ENCODE results near the gene NSMF.
"Not testable (repeated sequence)": the region's sequence is repeated elsewhere in the genome, so short reads cannot be mapped to it uniquely, and the experiment has no call there.

NSMF gene

GRCh38 chr9:137476856-137477255 lies 17.7 kb upstream of the NSMF start:
- Histone ChIP-seq H3K36me3 (ENCODE audit: control insufficient read depth in 2 of 2, insufficient read depth in 2 of 2, low read length in 2 of 2) (no peaks in the 10 kb centered on the region), H3K27ac (ENCODE audit: low read depth in 2 of 2, low read length in 2 of 2) (no peak overlapping the region), H3K4me3 (ENCODE audit: low read length in 2 of 2) (no peak overlapping the region)

DNA sequence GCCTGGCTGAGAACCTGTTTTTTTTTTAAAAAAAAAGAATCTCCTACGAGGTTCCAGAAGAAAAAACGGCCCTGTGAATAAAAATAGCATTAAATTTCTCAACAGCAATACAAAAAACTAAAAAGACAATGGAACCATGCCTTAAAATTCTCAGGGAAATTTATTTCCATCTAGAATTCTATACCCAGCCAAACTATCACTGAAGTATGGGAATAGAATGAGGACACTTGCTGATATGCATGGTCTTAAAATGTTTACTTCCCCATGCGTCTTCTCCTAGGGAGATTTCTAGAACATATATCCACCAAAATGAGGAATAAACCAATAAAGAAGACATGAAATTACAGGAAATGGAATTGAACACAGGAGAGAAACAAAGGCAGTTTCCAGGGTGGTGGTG lies 16.5 kb upstream of the NSMF start:
- H3K9ac ChIP-seq (ENCODE audit: low read depth in 1 of 2, low read length in 2 of 2): no peak overlapping the region

More at GRCh38 chr9:137476856-137477255, 17.7 kb upstream of the NSMF start:
- no peaks in the 10 kb centered on the region for H3K4me1 ChIP-seq (ENCODE audit: control insufficient read depth in 2 of 2, insufficient read depth in 2 of 2, low read length in 2 of 2)
- no peak overlapping the region for H3K9ac ChIP-seq (ENCODE audit: low read depth in 1 of 2, low read length in 2 of 2)
- H3K27me3 ChIP-seq (ENCODE audit: control insufficient read depth in 2 of 2, insufficient read depth in 2 of 2, low read length in 2 of 2): no peaks in the 10 kb centered on the region
- no peaks in the 10 kb centered on the region for H3K9me3 ChIP-seq (ENCODE audit: control insufficient read depth in 2 of 2, low read length in 2 of 2)

DNA sequence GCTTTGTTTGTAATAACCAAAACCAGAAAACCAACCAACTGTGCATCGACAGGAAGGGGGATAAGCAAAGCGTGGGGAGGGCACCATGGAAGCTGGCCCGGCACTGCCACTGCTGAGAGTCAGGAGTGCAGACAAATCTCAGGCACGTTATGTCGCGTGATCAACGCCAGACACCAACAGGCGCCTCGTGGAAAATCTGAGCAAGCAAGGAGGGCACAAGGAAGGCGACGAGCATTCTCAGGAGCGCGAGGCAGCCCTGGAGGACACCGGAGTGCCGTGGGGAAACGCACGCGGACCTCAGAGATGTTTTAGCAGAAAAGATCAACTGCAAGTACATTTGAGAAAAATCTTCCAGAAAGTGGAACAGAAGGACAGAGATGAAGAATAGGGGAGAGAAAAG lies 15.1 kb upstream of the NSMF start:
- Histone ChIP-seq H3K9me3 (ENCODE audit: control insufficient read depth in 2 of 2, low read length in 2 of 2) (no peaks in the 10 kb centered on the region), H3K4me1 (ENCODE audit: control insufficient read depth in 2 of 2, insufficient read depth in 2 of 2, low read length in 2 of 2) (no peaks in the 10 kb centered on the region), H3K9ac (ENCODE audit: low read depth in 1 of 2, low read length in 2 of 2) (no peak overlapping the region), H3K27ac (ENCODE audit: low read depth in 2 of 2, low read length in 2 of 2) (no peak overlapping the region), H3K36me3 (ENCODE audit: control insufficient read depth in 2 of 2, insufficient read depth in 2 of 2, low read length in 2 of 2) (no peaks in the 10 kb centered on the region), H3K4me3 (ENCODE audit: low read length in 2 of 2) (no peak overlapping the region), H3K27me3 (ENCODE audit: control insufficient read depth in 2 of 2, insufficient read depth in 2 of 2, low read length in 2 of 2) (no peaks in the 10 kb centered on the region)

More for the DNA sequence above, 16.5 kb upstream of the NSMF start:
- Histone ChIP-seq H3K27me3 (ENCODE audit: control insufficient read depth in 2 of 2, insufficient read depth in 2 of 2, low read length in 2 of 2) (no peaks in the 10 kb centered on the region), H3K4me1 (ENCODE audit: control insufficient read depth in 2 of 2, insufficient read depth in 2 of 2, low read length in 2 of 2) (no peaks in the 10 kb centered on the region), H3K9me3 (ENCODE audit: control insufficient read depth in 2 of 2, low read length in 2 of 2) (no peaks in the 10 kb centered on the region), H3K4me3 (ENCODE audit: low read length in 2 of 2) (no peak overlapping the region), H3K36me3 (ENCODE audit: control insufficient read depth in 2 of 2, insufficient read depth in 2 of 2, low read length in 2 of 2) (no peaks in the 10 kb centered on the region), H3K27ac (ENCODE audit: low read depth in 2 of 2, low read length in 2 of 2) (no peak overlapping the region)

DNA sequence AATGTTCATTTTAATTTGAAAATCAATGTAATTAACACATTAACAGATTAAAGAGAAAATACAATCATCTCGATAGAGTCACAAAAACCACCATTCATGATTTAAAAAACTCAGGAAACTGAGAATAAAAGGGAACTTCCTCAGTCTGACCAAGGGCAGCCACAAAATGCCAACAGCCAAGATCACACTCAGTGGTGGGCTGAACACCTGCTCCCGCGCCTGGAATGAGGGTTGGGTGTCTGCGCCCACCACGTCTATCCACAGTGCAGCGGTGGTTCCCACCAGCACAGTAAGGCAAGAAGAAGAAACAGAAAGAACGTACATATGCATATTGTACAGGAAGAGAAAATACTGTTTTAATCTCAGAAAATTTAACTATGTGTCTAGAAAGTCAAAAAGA lies 11.7 kb upstream of the NSMF start:
- Histone ChIP-seq H3K4me3 (ENCODE audit: low read length in 2 of 2) (no peak overlapping the region), H3K9ac (ENCODE audit: low read depth in 1 of 2, low read length in 2 of 2) (no peak overlapping the region), H3K36me3 (ENCODE audit: control insufficient read depth in 2 of 2, insufficient read depth in 2 of 2, low read length in 2 of 2) (no peaks in the 10 kb centered on the region), H3K4me1 (ENCODE audit: control insufficient read depth in 2 of 2, insufficient read depth in 2 of 2, low read length in 2 of 2) (no peaks in the 10 kb centered on the region), H3K27me3 (ENCODE audit: control insufficient read depth in 2 of 2, insufficient read depth in 2 of 2, low read length in 2 of 2) (no peaks in the 10 kb centered on the region), H3K27ac (ENCODE audit: low read depth in 2 of 2, low read length in 2 of 2) (no peak overlapping the region), H3K9me3 (ENCODE audit: control insufficient read depth in 2 of 2, low read length in 2 of 2) (no peaks in the 10 kb centered on the region)

- H3K36me3 ChIP-seq (ENCODE audit: control insufficient read depth in 2 of 2, insufficient read depth in 2 of 2, low read length in 2 of 2): no peaks in the 10 kb centered on the region
- no peak overlapping the region for H3K27ac ChIP-seq (ENCODE audit: low read depth in 2 of 2, low read length in 2 of 2)
- H3K4me1 ChIP-seq (ENCODE audit: control insufficient read depth in 2 of 2, insufficient read depth in 2 of 2, low read length in 2 of 2): no peaks in the 10 kb centered on the region
- H3K9ac ChIP-seq (ENCODE audit: low read depth in 1 of 2, low read length in 2 of 2): no peak overlapping the region
- H3K27me3 ChIP-seq (ENCODE audit: control insufficient read depth in 2 of 2, insufficient read depth in 2 of 2, low read length in 2 of 2): no peaks in the 10 kb centered on the region
- H3K9me3 ChIP-seq (ENCODE audit: control insufficient read depth in 2 of 2, low read length in 2 of 2): no peaks in the 10 kb centered on the region
- no peak overlapping the region for H3K4me3 ChIP-seq (ENCODE audit: low read length in 2 of 2)
Measured at GRCh38 chr9:137467896-137468295, 8.8 kb upstream of the NSMF start.

DNA sequence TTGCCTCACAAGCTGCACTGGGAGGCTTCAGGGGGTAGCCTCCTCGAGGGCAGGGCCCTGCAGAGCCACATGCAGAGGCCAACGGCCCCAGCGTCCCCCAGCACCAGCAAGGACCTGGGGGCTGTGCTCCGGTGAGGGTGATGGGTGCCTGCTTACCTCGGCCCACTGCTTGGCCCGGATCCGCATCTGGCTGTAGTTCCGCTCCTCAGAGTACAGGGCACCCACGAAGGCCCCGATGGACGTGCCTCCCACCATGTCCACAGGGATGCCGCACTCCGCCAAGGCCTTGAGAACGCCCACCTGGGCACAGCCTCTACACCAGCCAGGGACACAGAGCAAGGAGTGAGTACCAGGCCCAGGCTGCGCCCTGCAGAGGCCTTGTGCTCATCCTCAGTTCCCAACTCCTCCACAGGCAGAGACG lies 8.0 kb upstream of the NSMF start:
- Histone ChIP-seq H3K4me3 (ENCODE audit: low read length in 2 of 2) (no peak overlapping the region), H3K27me3 (ENCODE audit: control insufficient read depth in 2 of 2, insufficient read depth in 2 of 2, low read length in 2 of 2) (no peaks in the 10 kb centered on the region), H3K36me3 (ENCODE audit: control insufficient read depth in 2 of 2, insufficient read depth in 2 of 2, low read length in 2 of 2) (no peaks in the 10 kb centered on the region), H3K9me3 (ENCODE audit: control insufficient read depth in 2 of 2, low read length in 2 of 2) (no peaks in the 10 kb centered on the region), H3K27ac (ENCODE audit: low read depth in 2 of 2, low read length in 2 of 2) (no peak overlapping the region), H3K4me1 (ENCODE audit: control insufficient read depth in 2 of 2, insufficient read depth in 2 of 2, low read length in 2 of 2) (no peaks in the 10 kb centered on the region), H3K9ac (ENCODE audit: low read depth in 1 of 2, low read length in 2 of 2) (no peak overlapping the region)

GRCh38 chr9:137466389-137467085 lies 7.4 kb upstream of the NSMF start:
- not testable (repeated sequence) for H3K9me3 ChIP-seq (ENCODE audit: control insufficient read depth in 2 of 2, low read length in 2 of 2); H3K27ac ChIP-seq (ENCODE audit: low read depth in 2 of 2, low read length in 2 of 2); H3K4me3 ChIP-seq (ENCODE audit: low read length in 2 of 2); H3K9ac ChIP-seq (ENCODE audit: low read depth in 1 of 2, low read length in 2 of 2); H3K4me1 ChIP-seq (ENCODE audit: control insufficient read depth in 2 of 2, insufficient read depth in 2 of 2, low read length in 2 of 2); H3K36me3 ChIP-seq (ENCODE audit: control insufficient read depth in 2 of 2, insufficient read depth in 2 of 2, low read length in 2 of 2); H3K27me3 ChIP-seq (ENCODE audit: control insufficient read depth in 2 of 2, insufficient read depth in 2 of 2, low read length in 2 of 2)

DNA sequence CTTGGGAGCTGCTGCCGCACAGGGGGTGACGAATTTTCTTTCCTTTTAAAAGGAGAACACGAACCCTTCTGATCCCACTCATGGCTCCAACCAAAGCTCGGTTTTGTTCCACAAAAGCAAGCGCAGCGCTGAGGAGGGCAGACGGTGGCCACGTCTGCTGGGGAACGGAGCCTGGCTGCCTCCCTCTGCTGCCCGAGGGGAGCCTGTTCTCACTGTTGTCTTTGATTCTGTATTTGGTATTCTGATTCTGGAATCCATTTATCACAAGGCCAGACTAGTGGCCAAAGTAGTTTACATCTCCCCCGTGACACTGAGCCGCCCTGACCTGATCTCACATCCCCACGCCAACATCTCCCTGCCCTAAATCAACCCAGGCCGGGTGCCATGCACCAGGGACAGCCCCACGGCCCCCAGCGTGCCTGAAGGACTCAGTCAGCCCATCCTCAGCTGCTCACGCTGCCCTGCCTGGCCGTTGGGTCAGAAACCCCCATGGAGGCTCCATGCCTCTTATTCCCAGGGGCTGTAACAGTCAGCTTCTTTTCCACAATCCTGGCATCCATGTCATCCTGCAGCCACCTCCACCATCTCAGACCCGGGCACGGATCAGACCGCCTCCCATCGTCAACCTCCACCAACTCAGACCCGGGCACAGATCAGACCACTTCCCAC lies 6.7 kb upstream of the NSMF start:
- H3K27ac ChIP-seq (ENCODE audit: low read depth in 2 of 2, low read length in 2 of 2): no peak overlapping the region
- no peaks in the 10 kb centered on the region for H3K4me1 ChIP-seq (ENCODE audit: control insufficient read depth in 2 of 2, insufficient read depth in 2 of 2, low read length in 2 of 2)
- no peaks in the 10 kb centered on the region for H3K9me3 ChIP-seq (ENCODE audit: control insufficient read depth in 2 of 2, low read length in 2 of 2)
- H3K27me3 ChIP-seq (ENCODE audit: control insufficient read depth in 2 of 2, insufficient read depth in 2 of 2, low read length in 2 of 2): no peaks in the 10 kb centered on the region
- H3K9ac ChIP-seq (ENCODE audit: low read depth in 1 of 2, low read length in 2 of 2): no peak overlapping the region
- H3K4me3 ChIP-seq (ENCODE audit: low read length in 2 of 2): no peak overlapping the region
- no peaks in the 10 kb centered on the region for H3K36me3 ChIP-seq (ENCODE audit: control insufficient read depth in 2 of 2, insufficient read depth in 2 of 2, low read length in 2 of 2)

- Histone ChIP-seq H3K27me3 (ENCODE audit: control insufficient read depth in 2 of 2, insufficient read depth in 2 of 2, low read length in 2 of 2) (no peaks in the 10 kb centered on the region), H3K9me3 (ENCODE audit: control insufficient read depth in 2 of 2, low read length in 2 of 2) (no peaks in the 10 kb centered on the region), H3K27ac (ENCODE audit: low read depth in 2 of 2, low read length in 2 of 2) (no peak overlapping the region), H3K4me1 (ENCODE audit: control insufficient read depth in 2 of 2, insufficient read depth in 2 of 2, low read length in 2 of 2) (no peaks in the 10 kb centered on the region), H3K36me3 (ENCODE audit: control insufficient read depth in 2 of 2, insufficient read depth in 2 of 2, low read length in 2 of 2) (no peaks in the 10 kb centered on the region), H3K9ac (ENCODE audit: low read depth in 1 of 2, low read length in 2 of 2) (no peak overlapping the region), H3K4me3 (ENCODE audit: low read length in 2 of 2) (no peak overlapping the region)
Measured at GRCh38 chr9:137465000-137465719, 6.0 kb upstream of the NSMF start.

DNA sequence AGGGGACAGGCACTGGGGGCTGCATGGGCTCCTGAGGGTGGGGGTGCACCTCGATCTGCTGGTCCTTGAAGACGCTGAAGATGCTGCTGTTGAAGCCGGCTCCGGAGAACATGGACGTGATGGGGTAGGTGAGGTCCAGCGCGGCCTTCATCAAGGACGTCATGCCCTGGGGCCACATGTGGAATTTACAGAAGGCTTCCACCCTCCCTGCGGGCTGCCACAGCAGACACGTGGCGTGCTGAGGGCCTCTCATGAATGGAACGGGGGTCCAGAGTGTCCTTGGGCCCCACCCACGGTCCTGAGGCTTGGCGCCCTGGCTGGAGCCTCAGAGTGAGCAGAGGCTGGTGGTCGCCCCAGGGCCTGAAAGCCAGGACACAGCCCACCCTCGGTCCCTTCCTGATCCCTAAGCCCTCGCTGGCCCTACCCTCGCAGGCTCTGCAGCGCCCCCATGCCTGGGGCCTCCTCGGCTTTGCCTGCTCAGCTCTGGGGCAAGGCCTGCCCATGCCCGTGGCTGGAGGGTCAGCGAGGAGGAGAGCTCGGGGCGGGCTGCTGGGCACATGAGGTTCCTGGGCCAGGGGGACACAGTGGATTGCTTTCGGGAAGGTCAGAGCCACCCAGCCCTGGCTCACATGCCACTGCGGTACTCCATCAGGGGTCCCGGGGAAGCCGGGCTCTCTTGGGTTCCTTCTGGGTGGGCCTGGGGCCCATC lies 5.3 kb upstream of the NSMF start:
- Histone ChIP-seq H3K36me3 (ENCODE audit: control insufficient read depth in 2 of 2, insufficient read depth in 2 of 2, low read length in 2 of 2) (no peaks in the 10 kb centered on the region), H3K9me3 (ENCODE audit: control insufficient read depth in 2 of 2, low read length in 2 of 2) (no peaks in the 10 kb centered on the region), H3K4me3 (ENCODE audit: low read length in 2 of 2) (no peak overlapping the region), H3K4me1 (ENCODE audit: control insufficient read depth in 2 of 2, insufficient read depth in 2 of 2, low read length in 2 of 2) (peaks cover 4% of the 10 kb centered on the region in 2 donors), H3K27me3 (ENCODE audit: control insufficient read depth in 2 of 2, insufficient read depth in 2 of 2, low read length in 2 of 2) (no peaks in the 10 kb centered on the region), H3K27ac (ENCODE audit: low read depth in 2 of 2, low read length in 2 of 2) (no peak overlapping the region), H3K9ac (ENCODE audit: low read depth in 1 of 2, low read length in 2 of 2) (no peak overlapping the region)
